Subcutaneous adipose tissue (tissue), 4 donors: ENCODE data around the gene TBX15. TPM values are rescaled to one million over a fixed set of nuclear protein-coding genes. Genes with fewer than 3 reads are reported as not detected.

Experiments
- total RNA-seq, 4 donors: library from RNA; depleted of rRNA; stranded (reverse); fragments of >200 nt; gene quantifications; one replicate each; pipeline ENCODE4 v1.1.0, GENCODE V29; 2016
- TF ChIP-seq, protein P1 (sequence below): fragments of 450-650 bp; IDR thresholded peaks from one replicate; pipeline ENCODE4 v1.5.1; 2016; ENCODE audit warnings: low read depth, mild to moderate bottlenecking, control low read depth, antibody characterized with exemption, moderate library complexity

Gene TBX15
- total RNA-seq, 4 donors from 2014 or later: 68.9 to 102 (median 77.0) TPM

- TF ChIP-seq, protein P1, sequence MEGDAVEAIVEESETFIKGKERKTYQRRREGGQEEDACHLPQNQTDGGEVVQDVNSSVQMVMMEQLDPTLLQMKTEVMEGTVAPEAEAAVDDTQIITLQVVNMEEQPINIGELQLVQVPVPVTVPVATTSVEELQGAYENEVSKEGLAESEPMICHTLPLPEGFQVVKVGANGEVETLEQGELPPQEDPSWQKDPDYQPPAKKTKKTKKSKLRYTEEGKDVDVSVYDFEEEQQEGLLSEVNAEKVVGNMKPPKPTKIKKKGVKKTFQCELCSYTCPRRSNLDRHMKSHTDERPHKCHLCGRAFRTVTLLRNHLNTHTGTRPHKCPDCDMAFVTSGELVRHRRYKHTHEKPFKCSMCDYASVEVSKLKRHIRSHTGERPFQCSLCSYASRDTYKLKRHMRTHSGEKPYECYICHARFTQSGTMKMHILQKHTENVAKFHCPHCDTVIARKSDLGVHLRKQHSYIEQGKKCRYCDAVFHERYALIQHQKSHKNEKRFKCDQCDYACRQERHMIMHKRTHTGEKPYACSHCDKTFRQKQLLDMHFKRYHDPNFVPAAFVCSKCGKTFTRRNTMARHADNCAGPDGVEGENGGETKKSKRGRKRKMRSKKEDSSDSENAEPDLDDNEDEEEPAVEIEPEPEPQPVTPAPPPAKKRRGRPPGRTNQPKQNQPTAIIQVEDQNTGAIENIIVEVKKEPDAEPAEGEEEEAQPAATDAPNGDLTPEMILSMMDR: no peak
Measured at GRCh38 chr1:119011706-119012105, 23.6 kb upstream of the TBX15 start.

DNA sequence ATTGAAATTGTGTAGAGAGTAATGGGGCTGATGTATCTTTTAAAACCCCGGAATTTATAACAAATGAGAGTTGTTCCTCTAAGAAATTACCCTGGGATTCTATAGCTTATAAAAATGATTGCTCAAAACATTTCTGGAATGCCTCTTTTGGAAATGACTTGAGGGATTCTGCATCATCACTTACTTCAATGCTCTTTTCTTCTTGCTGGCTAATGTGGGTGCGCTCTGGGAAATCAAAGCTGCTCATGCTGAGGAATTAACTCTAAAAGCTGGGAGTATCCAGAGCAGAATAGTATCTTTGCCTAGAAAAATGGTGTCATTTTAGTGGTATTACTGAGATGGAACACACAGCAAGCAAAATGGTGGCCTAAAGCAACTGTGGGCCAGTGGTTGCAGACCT, 23.0 kb upstream of the TBX15 start:
- TF ChIP-seq, protein P1: no peak

GRCh38 chr1:119010201-119010600, 22.1 kb upstream of the TBX15 start:
- TF ChIP-seq, protein P1: no peak

- TF ChIP-seq, protein P1: no peak
Measured at GRCh38 chr1:119009312-119009655, 21.1 kb upstream of the TBX15 start.

DNA sequence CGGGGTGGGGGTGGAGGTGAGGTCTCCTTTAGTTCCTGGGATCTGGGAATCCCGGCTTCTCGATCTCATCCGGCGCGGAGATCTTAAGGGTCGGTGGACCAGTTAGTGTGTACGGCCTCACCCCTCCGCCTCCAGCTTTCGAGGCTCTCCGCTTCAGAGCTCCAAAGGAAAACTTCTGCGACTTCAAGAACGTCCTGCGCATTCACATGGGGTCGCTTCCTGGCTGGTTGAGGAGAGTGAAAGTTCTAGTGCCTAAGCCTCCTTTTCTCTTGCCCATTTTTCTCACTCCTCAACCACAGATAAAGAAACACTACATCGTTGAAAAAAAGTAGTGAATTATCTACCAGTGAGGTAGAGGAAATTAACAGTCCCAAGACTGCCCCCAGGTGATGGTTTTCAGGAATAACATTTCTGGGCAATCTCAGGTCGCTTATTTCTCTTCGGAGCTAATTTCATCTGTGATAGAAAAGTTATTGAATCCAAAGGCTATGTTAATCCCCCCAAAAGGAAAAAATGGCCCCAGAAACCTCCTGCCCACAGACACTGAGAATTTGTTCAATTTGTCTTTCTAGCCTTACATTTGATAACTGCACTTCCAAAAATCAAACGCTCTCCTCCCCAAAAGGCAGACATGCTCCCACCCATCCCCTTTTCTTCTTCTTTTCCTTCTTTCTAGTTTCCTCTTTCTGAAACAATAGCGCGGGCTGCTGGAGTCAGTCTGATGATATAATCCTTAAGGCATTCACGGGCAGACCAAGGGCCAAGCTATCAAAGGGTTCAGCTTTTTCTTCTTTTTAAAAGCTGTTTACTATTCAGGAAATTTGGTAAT, 20.6 kb upstream of the TBX15 start:
- TF ChIP-seq, protein P1: no peak

DNA sequence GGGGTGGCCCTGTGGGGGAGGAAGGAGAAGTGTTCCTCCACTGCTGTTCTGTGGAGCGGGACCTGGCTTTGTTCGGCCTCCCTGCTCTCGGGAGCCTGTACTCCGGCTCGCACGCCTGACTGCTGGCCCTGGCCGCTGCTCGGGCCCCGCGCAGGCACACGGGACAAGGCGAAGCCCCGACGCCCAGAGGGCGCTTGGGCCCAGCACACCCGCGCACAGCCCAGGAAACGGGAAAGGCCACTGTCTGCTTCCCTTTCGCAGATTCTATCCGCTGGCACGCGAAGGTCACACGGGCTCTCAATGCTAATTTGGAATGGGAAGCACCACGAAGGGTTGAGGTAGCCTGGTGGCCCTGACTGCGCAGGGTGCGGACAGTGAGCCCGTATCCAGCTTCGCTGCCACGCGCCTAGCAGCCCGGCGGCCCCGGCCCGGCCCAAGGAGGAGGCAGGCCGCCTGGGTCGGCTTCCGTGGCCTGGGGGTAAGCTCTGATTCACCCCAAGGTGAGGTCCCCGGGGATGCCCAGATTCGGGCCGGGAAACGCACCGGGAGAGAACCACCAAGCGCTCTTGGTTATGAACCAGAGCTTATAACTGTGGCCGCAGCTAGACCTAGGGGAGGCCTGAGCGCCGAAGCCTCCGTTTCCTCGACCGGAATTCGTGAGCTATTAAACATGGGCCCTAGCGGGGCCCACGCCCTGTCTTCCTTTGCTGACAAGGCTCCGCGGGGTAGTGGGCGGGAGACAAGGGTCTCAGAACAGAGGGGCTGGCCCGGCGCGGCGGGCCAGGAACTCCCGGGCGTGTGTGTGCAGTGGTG, 19.7 kb upstream of the TBX15 start:
- TF ChIP-seq, protein P1: no peak

GRCh38 chr1:119007339-119007669, 19.2 kb upstream of the TBX15 start:
- TF ChIP-seq, protein P1: no peak
